Gastrocnemius medialis (tissue), 4 donors: ENCODE results near the gene C2CD4A. TPM values are rescaled to one million over a fixed set of nuclear protein-coding genes. Genes with fewer than 3 reads are reported as not detected.
A peak's percentile ranks its signal among the peaks of the same experiment; 100 is the strongest.

Experiments used
- ATAC-seq, 2 donors: fragments of 150-250 bp; one replicate each; pipeline ENCODE4 v1.9.1; 2016
- DNase-seq, 2 donors: peaks; one replicate each; pipeline ENCODE4 v3.0.0-alpha.2; 2019
- H3K27ac ChIP-seq, 4 donors: fragments of 200-600 bp; sonication (generic); 1 replicate in 1 of 4; 2 replicates in 3 of 4; pipeline ENCODE4 v1.5.1; 2016 to 2018; ENCODE audit warnings: mild to moderate bottlenecking in 2 of 4, moderate library complexity in 1 of 4
- H3K27me3 ChIP-seq, 3 donors: fragments of 200-600 bp; sonication (generic) in 2 of 3; 1 replicate in 1 of 3; 2 replicates in 2 of 3; pipeline versions ENCODE4 v1.5.1 to v1.6.0; 2016 to 2019; ENCODE audit warnings: mild to moderate bottlenecking in 1 of 3, moderate library complexity in 1 of 3
- H3K36me3 ChIP-seq, 2 donors: fragments of 200-600 bp; sonication (generic) in 1 of 2; one replicate each; pipeline ENCODE4 v1.5.1; 2017 to 2018
- H3K4me1 ChIP-seq, 2 donors: fragments of 200-600 bp; sonication (generic) in 1 of 2; one replicate each; pipeline ENCODE4 v1.5.1; 2016 to 2017; ENCODE audit warnings: mild to moderate bottlenecking in 2 of 2
- H3K4me3 ChIP-seq, 4 donors: fragments of 200-600 bp; sonication (generic) in 3 of 4; 1 replicate in 1 of 4; 2 replicates in 3 of 4; pipeline ENCODE4 v1.5.1; 2016 to 2019; ENCODE audit warnings: mild to moderate bottlenecking in 2 of 4
- H3K9me3 ChIP-seq, 3 donors: fragments of 200-600 bp; sonication (generic) in 2 of 3; 1 replicate in 1 of 3; 2 replicates in 2 of 3; pipeline ENCODE4 v1.5.1; 2016 to 2019
- CTCF ChIP-seq, 5 experiments: fragments of 450-650 bp in 3 of 5; fragments of 200-600 bp in 2 of 5; sonication (generic) in 2 of 5; IDR thresholded peaks in 4 of 5; conservative IDR thresholded peaks in 1 of 5; 1 replicate in 4 of 5; 2 replicates in 1 of 5; pipeline ENCODE4 v1.5.1; 2016 to 2019; ENCODE audit warnings: antibody characterized with exemption in 5 of 5, mild to moderate bottlenecking in 3 of 5, moderate library complexity in 3 of 5
- POLR2A ChIP-seq, 2 donors: fragments of 450-650 bp; IDR thresholded peaks; one replicate each; pipeline ENCODE4 v1.6.1; 2017; ENCODE audit warnings: antibody characterized with exemption in 2 of 2, mild to moderate bottlenecking in 2 of 2, moderate library complexity in 2 of 2
- in situ Hi-C, 4 donors: fragments of 200-750 bp; cut with MboI; loops; one replicate each; pipeline versions ENCODE4 v1.15.0 to v1.8.0; 2017; ENCODE audit warnings: low sequenced_read_pairs in 4 of 4
- intact Hi-C: fragments of 100-400 bp; cut with DNase I; formaldehyde crosslinking; loops from one replicate; pipeline ENCODE4 v1.15.1; 2023; ENCODE audit warnings: low total_unique reads
- total RNA-seq, 4 donors: library from RNA; depleted of rRNA; stranded (reverse); fragments of >200 nt; gene quantifications; one replicate each; pipeline versions ENCODE4 v1.1.0 to v1.2.3, GENCODE V29; 2016

The C2CD4A gene
- total RNA-seq, 4 donors from 2014 or later, result 0.23 to 0.66 (median 0.47) TPM; not detected in 1

- Histone ChIP-seq H3K4me3 (no peak overlapping the region), H3K4me1 (peaks cover 0 to 13% of the 10 kb centered on the region in 2 donors), H3K27me3 (no peaks in the 10 kb centered on the region), H3K9me3 (no peaks in the 10 kb centered on the region), H3K27ac (no peak overlapping the region), H3K36me3 (peaks cover 0 to 10% of the 10 kb centered on the region in 2 donors)
- DNase-seq (no peak), ATAC-seq (no peak)
- intact Hi-C loops, result no loop called here
- TF ChIP-seq POLR2A (IDR thresholded peaks at IDR 0.05), result no peak
- TF ChIP-seq CTCF (IDR thresholded peaks at IDR 0.05 in 4 of 5, conservative IDR thresholded peaks at IDR 0.05 in 1 of 5), result no peak
- in situ Hi-C loops, result no loop called here
Measured at GRCh38 chr15:62027263-62027565, 39.6 kb upstream of the C2CD4A start.

GRCh38 chr15:62027916-62028315 is 38.9 kb upstream of the C2CD4A start:
- in situ Hi-C loops, result no loop called here
- Histone ChIP-seq H3K9me3 (no peaks in the 10 kb centered on the region), H3K4me1 (peaks cover 0 to 13% of the 10 kb centered on the region in 2 donors), H3K4me3 (no peak overlapping the region), H3K27me3 (no peaks in the 10 kb centered on the region), H3K27ac (no peak overlapping the region), H3K36me3 (peaks cover 0 to 13% of the 10 kb centered on the region in 2 donors)
- intact Hi-C loops, result no loop called here
- ATAC-seq (no peak), DNase-seq (no peak)
- no peak for TF ChIP-seq CTCF (IDR thresholded peaks at IDR 0.05 in 4 of 5, conservative IDR thresholded peaks at IDR 0.05 in 1 of 5)
- TF ChIP-seq POLR2A (IDR thresholded peaks at IDR 0.05), result no peak

GRCh38 chr15:62035256-62035924 is 31.4 kb upstream of the C2CD4A start:
- peak overlapping the region; percentile 12 to 49 (median 38) for H3K27ac ChIP-seq
- H3K27me3 ChIP-seq, result no peaks in the 10 kb centered on the region
- H3K4me3 ChIP-seq, result no peak overlapping the region
- intact Hi-C loops (no loop called here), in situ Hi-C loops (no loop called here)
- ATAC-seq (peak; percentile 82 to 86), DNase-seq (no peak)
- peaks cover 15 to 17% of the 10 kb centered on the region in 2 donors for H3K4me1 ChIP-seq
- TF ChIP-seq CTCF (IDR thresholded peaks at IDR 0.05 in 4 of 5, conservative IDR thresholded peaks at IDR 0.05 in 1 of 5) (no peak), POLR2A (IDR thresholded peaks at IDR 0.05) (no peak)
- peaks cover 0 to 13% of the 10 kb centered on the region in 2 donors for H3K36me3 ChIP-seq
- H3K9me3 ChIP-seq, result no peaks in the 10 kb centered on the region

DNA sequence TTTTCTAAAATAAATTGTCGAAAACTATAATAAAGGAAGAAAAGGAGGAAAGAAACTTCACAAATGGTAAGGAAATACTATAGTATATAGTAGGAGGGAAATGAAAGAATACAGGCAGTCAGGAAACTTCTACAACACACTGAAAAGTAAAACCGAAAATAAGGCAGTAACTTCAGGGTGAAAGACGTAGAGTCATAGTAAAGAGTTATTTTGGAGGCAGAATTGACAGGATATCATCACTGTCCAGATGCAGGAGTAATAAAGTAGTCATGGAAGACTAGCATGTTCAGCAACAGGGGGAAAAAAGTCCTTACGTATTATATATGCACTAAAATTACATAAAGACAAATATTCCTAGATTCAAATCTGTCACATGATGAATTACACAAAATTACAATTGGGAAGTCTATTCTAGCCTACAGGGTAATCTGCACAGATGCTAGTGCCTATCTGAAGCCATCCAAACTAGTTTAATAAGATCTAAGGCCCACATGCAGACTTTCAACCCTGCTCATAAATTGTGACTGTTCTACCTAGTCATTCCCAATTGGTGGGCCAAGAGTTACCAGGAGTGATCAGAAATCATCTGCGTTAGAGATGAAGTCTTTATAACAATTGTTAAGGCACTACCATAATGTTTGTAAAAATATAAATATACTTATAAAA is 20.6 kb upstream of the C2CD4A start:
- Histone ChIP-seq H3K9me3 (no peaks in the 10 kb centered on the region), H3K36me3 (no peaks in the 10 kb centered on the region), H3K27me3 (no peaks in the 10 kb centered on the region), H3K27ac (peak overlapping the region in 2 of 4 donors; percentile 10 to 24), H3K4me1 (peaks cover 14 to 24% of the 10 kb centered on the region in 2 donors), H3K4me3 (peak overlapping the region in 1 of 4 donors; percentile 7)
- intact Hi-C loops, result no loop called here
- TF ChIP-seq POLR2A (IDR thresholded peaks at IDR 0.05), result no peak
- no peak for TF ChIP-seq CTCF (IDR thresholded peaks at IDR 0.05 in 4 of 5, conservative IDR thresholded peaks at IDR 0.05 in 1 of 5)
- ATAC-seq, result no peak
- no peak for DNase-seq
- in situ Hi-C loops, result no loop called here
